22Rv1 (cell line): ENCODE data around the gene KBTBD12.
A peak's percentile ranks its signal among the peaks of the same experiment; 100 is the strongest.
"Not testable (repeated sequence)": the region's sequence is repeated elsewhere in the genome, so short reads cannot be mapped to it uniquely, and the experiment has no call there.

ENCODE experiments used
- H3K27ac ChIP-seq: fragments of 450-650 bp; 2 replicates; pipeline ENCODE4 v1.5.1; 2017
- CTCF ChIP-seq: fragments of 450-650 bp; IDR thresholded peaks from 2 replicates; pipeline ENCODE4 v1.5.1; 2017; ENCODE audit warnings: mild to moderate bottlenecking
- ZFX ChIP-seq: fragments of 450-650 bp; IDR thresholded peaks from 2 replicates; pipeline ENCODE4 v1.6.1; 2017; ENCODE audit warnings: antibody characterized with exemption, borderline replicate concordance

Gene KBTBD12

GRCh38 chr3:127890651-127891290 is 24.3 kb upstream of the KBTBD12 start:
- H3K27ac ChIP-seq, result not testable (repeated sequence)
- peak; percentile 24 for TF ChIP-seq CTCF

GRCh38 chr3:127894481-127894880 is 20.6 kb upstream of the KBTBD12 start:
- no peak for TF ChIP-seq ZFX
- no peak for TF ChIP-seq CTCF
- H3K27ac ChIP-seq, result no peak overlapping the region

- no peak overlapping the region for H3K27ac ChIP-seq
- TF ChIP-seq ZFX (no peak), CTCF (no peak)
These were observed 15.8 kb upstream of the KBTBD12 start for GRCh38 chr3:127899200-127899599.

GRCh38 chr3:127899766-127900165 is 15.3 kb upstream of the KBTBD12 start:
- no peak overlapping the region for H3K27ac ChIP-seq
- no peak for TF ChIP-seq ZFX

- H3K27ac ChIP-seq, result no peak overlapping the region
- TF ChIP-seq CTCF (no peak), ZFX (no peak)
These were observed 14.5 kb upstream of the KBTBD12 start for GRCh38 chr3:127900536-127900935.

- TF ChIP-seq ZFX (no peak), CTCF (no peak)
- H3K27ac ChIP-seq, result no peak overlapping the region
These were observed 12.5 kb upstream of the KBTBD12 start for GRCh38 chr3:127902486-127902885.

- TF ChIP-seq CTCF (no peak), ZFX (no peak)
- H3K27ac ChIP-seq, result no peak overlapping the region
These were observed 11.2 kb upstream of the KBTBD12 start for GRCh38 chr3:127903611-127904375.

- TF ChIP-seq ZFX (no peak), CTCF (no peak)
- H3K27ac ChIP-seq, result no peak overlapping the region
These were observed 9.5 kb upstream of the KBTBD12 start for GRCh38 chr3:127905556-127905955.

- not testable (repeated sequence) for H3K27ac ChIP-seq
These were observed 8.4 kb upstream of the KBTBD12 start for GRCh38 chr3:127906653-127907052.
